Endothelial cell (in vitro differentiated cells): ENCODE results near the gene ABLIM1. TPM values are rescaled to one million over a fixed set of nuclear protein-coding genes. Genes with fewer than 3 reads are reported as not detected.

Experiments used
- DNase-seq: peaks from one replicate; pipeline ENCODE4 v3.0.0; 2021; ENCODE audit warnings: low spot score
- H3K27ac Mint-ChIP-seq: one replicate; pipeline ENCODE4 v1.8.0; 2021; ENCODE audit warnings: mixed read lengths, inconsistent platforms; ENCODE audit not compliant: unreplicated experiment
- H3K27me3 Mint-ChIP-seq: one replicate; pipeline ENCODE4 v1.8.0; 2021; ENCODE audit warnings: mild to moderate bottlenecking, moderate library complexity, mixed read lengths, inconsistent platforms; ENCODE audit not compliant: unreplicated experiment
- H3K36me3 Mint-ChIP-seq: one replicate; pipeline ENCODE4 v1.8.0; 2021; ENCODE audit warnings: mild to moderate bottlenecking, low read depth, mixed read lengths, inconsistent platforms; ENCODE audit not compliant: unreplicated experiment
- H3K4me1 Mint-ChIP-seq: one replicate; pipeline ENCODE4 v1.8.0; 2021; ENCODE audit warnings: mild to moderate bottlenecking, mixed read lengths, inconsistent platforms; ENCODE audit not compliant: unreplicated experiment
- H3K4me3 Mint-ChIP-seq: one replicate; pipeline ENCODE4 v1.8.0; 2021; ENCODE audit warnings: mild to moderate bottlenecking, mixed read lengths, inconsistent platforms; ENCODE audit not compliant: unreplicated experiment
- H3K9me3 Mint-ChIP-seq: one replicate; pipeline ENCODE4 v1.8.0; 2021; ENCODE audit warnings: mixed read lengths, inconsistent platforms; ENCODE audit not compliant: unreplicated experiment
- CTCF ChIP-seq: fragments of 200-600 bp; sonication (generic); IDR thresholded peaks from one replicate; pipeline ENCODE4 v1.5.0; 2021; ENCODE audit warnings: antibody characterized with exemption; ENCODE audit not compliant: unreplicated experiment
- total RNA-seq: library from RNA; stranded (reverse); fragmentation: NEBNext Ultra II Directional; extraction: Animal tissue kit (Norgen Biotek cat#: 25700); gene quantifications from one replicate; pipeline ENCODE4 v1.2.1, GENCODE V29; 2021; ENCODE audit not compliant: unreplicated experiment

Gene ABLIM1
- total RNA-seq, 1 donor from 2014 or later: 55.9 TPM

DNA sequence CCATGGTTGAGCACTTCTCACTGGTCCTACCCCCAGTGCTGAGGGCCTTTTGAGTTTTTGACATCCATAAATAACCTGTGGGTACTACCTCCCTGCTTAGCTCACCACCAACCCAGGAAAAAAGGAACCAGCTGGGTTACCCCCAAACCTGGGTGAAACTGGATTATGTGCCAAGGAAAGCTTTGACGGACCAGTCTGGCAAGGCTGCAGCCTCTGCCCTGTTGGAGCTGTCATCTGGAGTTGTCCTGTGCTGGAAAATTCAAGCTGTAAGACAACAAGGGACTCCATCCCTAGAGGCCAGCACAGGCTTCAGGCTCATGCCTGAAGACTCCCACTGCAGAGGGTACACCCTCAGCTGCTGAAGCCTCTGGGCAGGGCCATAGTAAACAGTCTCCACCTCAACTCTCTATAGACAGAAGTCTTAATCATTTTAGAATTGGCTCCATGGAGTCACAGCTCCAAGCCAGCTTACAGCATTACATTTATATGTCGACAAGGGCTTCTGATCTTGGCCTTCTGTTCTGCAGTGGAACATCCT, 138.2 kb downstream of the ABLIM1 start:
- peaks cover 30% of the 10 kb centered on the region for H3K4me1 Mint-ChIP-seq

DNA sequence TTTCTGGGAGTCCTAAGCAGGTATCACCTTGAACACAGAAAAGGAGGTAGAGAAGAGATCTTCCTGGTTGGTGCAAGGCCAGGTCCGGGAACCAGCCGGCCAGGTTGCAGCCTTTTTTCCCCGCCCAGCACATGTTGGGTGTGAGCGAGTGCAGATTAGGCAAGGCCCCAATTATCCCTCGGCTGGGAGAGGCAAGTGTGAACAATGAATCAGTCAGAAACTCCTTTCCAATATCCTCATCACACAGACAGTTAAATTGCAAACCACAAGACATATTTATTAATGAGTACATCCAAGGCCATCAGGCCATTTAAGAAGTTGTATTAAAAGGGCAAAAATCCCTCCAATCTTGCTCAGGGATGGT, 138.8 kb downstream of the ABLIM1 start:
- H3K4me1 Mint-ChIP-seq: peaks cover 25% of the 10 kb centered on the region
- DNase-seq: no peak
- H3K27me3 Mint-ChIP-seq: peaks cover under 1% of the 10 kb centered on the region
- no peak overlapping the region for H3K27ac Mint-ChIP-seq
- no peak overlapping the region for H3K4me3 Mint-ChIP-seq
- TF ChIP-seq CTCF: no peak
- no peaks in the 10 kb centered on the region for H3K9me3 Mint-ChIP-seq
- peaks cover 4% of the 10 kb centered on the region for H3K36me3 Mint-ChIP-seq

More for the DNA sequence above, 138.2 kb downstream of the ABLIM1 start:
- no peak for DNase-seq
- H3K27me3 Mint-ChIP-seq: peaks cover 2% of the 10 kb centered on the region
- no peak overlapping the region for H3K4me3 Mint-ChIP-seq
- no peak for TF ChIP-seq CTCF
- H3K36me3 Mint-ChIP-seq: peaks cover 1% of the 10 kb centered on the region
- H3K27ac Mint-ChIP-seq: no peak overlapping the region
- H3K9me3 Mint-ChIP-seq: no peaks in the 10 kb centered on the region

DNA sequence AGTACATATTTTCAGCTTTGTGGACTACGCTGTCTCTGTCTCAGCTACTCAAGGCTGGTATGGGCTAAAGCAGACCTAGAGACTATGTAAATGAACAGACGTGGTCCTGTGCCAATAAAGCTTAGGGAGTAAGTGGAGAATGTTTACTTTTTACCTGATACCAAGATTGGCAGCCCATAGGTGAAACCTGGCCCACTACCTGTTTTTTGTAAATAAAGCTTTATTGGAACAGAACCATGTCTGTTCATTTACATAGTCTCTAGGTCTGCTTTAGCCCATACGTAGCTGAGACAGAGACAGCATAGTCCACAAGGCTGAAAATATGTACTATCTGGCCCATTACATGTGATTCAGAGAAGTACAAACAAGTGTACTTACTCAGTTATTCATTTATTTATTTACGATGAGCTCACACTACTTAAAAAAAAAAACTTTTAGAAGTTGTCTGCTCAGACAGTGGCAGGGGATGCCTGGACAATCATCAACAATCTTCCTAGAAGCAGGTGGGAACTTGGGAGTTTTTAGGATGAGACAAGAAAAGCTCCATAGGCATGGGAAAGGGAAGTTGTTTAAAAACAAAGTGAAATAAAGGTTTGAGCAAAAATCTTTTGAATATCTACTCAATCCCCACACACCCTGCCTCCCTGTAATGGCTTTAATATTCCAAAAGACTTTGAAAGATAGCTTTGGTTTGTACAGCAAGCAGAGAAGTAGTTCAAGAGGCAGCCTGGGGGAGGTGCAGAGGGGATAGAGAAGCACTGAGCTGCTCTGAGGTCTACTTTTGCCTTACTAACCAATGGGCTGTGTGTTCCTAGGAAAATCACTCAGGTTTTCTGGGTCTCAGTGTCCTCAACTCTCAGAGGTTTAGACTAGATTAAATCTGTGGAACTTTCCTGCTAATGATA, 139.4 kb downstream of the ABLIM1 start:
- Mint-ChIP-seq H3K9me3 (no peaks in the 10 kb centered on the region), H3K27ac (no peak overlapping the region), H3K4me3 (no peak overlapping the region), H3K27me3 (no peaks in the 10 kb centered on the region), H3K4me1 (peaks cover 24% of the 10 kb centered on the region), H3K36me3 (peaks cover 4% of the 10 kb centered on the region)
- no peak for DNase-seq
- no peak for TF ChIP-seq CTCF

DNA sequence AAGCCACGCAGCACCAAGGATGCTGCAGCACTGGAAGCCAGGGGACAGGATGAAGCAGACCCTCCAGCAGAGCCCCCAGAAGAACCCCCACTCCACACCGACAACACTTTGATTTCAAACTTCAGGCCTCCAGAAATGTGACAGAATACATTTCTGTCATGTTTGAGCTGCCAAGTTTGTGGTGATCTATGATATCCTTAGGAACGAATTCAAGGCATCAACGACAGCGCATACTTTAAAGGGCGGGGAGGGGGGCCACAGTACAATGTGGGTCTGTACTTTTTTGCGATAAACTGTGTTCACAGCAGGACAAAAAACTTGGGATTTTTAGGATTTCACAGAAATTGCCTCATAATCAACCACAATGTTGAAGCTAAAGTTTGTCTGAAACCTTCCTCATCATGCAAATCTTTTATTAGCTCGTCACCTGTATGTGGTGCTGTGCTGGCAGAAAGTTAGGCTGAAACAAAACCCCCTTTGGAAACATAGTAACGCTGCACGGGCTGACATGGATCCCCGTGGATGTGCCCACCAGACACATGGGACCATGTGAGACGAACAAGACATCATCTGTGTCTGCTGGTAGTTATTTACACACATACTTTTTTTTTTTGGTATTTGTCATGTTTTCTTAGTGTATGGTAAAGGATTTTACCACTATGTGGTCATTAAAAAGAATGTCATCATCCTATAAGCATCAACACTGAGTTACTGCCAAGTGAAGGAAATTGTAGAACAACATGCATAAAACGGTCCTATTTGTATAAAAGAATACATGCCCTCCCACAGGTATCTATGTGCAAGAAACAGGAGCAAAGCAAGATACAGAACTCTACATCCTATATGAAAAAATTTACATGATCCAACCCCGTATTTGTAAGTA, 140.5 kb downstream of the ABLIM1 start:
- H3K36me3 Mint-ChIP-seq: peaks cover 4% of the 10 kb centered on the region
- H3K4me3 Mint-ChIP-seq: no peak overlapping the region
- H3K9me3 Mint-ChIP-seq: no peaks in the 10 kb centered on the region
- peaks cover 24% of the 10 kb centered on the region for H3K4me1 Mint-ChIP-seq
- no peak overlapping the region for H3K27ac Mint-ChIP-seq
- TF ChIP-seq CTCF: no peak
- H3K27me3 Mint-ChIP-seq: no peaks in the 10 kb centered on the region
- no peak for DNase-seq
